Gastrocnemius medialis (tissue), 4 donors: ENCODE results near the gene FIGNL1.

ENCODE experiments used
- POLR2A ChIP-seq, 2 donors: fragments of 450-650 bp; IDR thresholded peaks; one replicate each; pipeline ENCODE4 v1.6.1; 2017; ENCODE audit warnings: antibody characterized with exemption in 2 of 2, mild to moderate bottlenecking in 2 of 2, moderate library complexity in 2 of 2
- TF ChIP-seq, protein P1 (sequence below), 5 experiments: fragments of 450-650 bp in 3 of 5; fragments of 200-600 bp in 2 of 5; sonication (generic) in 2 of 5; IDR thresholded peaks in 4 of 5; conservative IDR thresholded peaks in 1 of 5; 1 replicate in 4 of 5; 2 replicates in 1 of 5; pipeline ENCODE4 v1.5.1; 2016 to 2019; ENCODE audit warnings: antibody characterized with exemption in 5 of 5, mild to moderate bottlenecking in 3 of 5, moderate library complexity in 3 of 5

DNA sequence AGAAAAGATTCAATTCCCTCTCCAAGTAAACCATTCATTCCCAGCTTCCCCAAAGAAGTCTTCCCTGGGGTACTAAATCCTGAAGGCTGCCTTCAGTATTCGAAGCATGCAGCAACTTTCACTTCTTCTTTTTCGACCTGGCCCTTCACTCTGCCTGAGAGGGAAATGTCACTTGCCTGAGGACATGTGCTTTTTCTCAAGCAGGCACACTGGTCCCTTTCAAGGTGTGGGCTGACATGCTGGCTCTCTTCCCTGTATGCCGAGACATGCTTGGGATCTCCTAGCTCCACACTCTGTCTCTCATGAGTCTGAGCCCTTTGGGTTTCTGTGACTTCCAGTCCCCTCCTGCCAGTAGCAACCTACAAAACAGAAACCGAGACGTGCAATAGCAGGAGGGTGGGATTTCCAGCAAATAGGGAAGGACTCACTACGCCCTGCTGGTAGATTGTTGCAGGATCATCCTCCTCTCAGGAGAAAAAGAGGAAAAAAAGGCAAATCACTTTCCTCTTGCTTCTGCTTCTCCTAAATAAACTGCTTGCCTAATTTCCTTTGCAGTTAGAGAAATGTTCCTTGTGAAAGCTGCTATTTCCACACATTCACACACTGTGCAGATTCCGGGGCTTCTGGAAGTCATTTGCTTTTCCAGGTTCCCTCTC is 33.5 kb downstream of the FIGNL1 start:
- TF ChIP-seq, protein P1, sequence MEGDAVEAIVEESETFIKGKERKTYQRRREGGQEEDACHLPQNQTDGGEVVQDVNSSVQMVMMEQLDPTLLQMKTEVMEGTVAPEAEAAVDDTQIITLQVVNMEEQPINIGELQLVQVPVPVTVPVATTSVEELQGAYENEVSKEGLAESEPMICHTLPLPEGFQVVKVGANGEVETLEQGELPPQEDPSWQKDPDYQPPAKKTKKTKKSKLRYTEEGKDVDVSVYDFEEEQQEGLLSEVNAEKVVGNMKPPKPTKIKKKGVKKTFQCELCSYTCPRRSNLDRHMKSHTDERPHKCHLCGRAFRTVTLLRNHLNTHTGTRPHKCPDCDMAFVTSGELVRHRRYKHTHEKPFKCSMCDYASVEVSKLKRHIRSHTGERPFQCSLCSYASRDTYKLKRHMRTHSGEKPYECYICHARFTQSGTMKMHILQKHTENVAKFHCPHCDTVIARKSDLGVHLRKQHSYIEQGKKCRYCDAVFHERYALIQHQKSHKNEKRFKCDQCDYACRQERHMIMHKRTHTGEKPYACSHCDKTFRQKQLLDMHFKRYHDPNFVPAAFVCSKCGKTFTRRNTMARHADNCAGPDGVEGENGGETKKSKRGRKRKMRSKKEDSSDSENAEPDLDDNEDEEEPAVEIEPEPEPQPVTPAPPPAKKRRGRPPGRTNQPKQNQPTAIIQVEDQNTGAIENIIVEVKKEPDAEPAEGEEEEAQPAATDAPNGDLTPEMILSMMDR (IDR thresholded peaks at IDR 0.05 in 4 of 5, conservative IDR thresholded peaks at IDR 0.05 in 1 of 5), result no peak
- TF ChIP-seq POLR2A (IDR thresholded peaks at IDR 0.05), result no peak
